ENCODE data around the gene ZDHHC1.

Gene ZDHHC1

GRCh38 chr16:67432506-67432890 is 16.2 kb upstream of the ZDHHC1 start:
- H3K4me3 ChIP-seq (replicated peaks; ENCODE audit: low read depth, low read length): no peak overlapping the region
- DNase-seq (ENCODE audit: low read depth): no peak
- TF ChIP-seq CTCF (IDR thresholded peaks at IDR 0.05; ENCODE audit: low read length, missing control alignments): no peak

GRCh38 chr16:67431775-67432505 is 15.7 kb upstream of the ZDHHC1 start:
- TF ChIP-seq CTCF (IDR thresholded peaks at IDR 0.05; ENCODE audit: low read length, missing control alignments): no peak
- peak overlapping the region; percentile 17 for H3K4me3 ChIP-seq (replicated peaks; ENCODE audit: low read depth, low read length)
- no peak for DNase-seq (ENCODE audit: low read depth)

GRCh38 chr16:67430977-67431774 is 14.9 kb upstream of the ZDHHC1 start, which contains the start of gene HSD11B2:
Gene HSD11B2, plus strand, starts transcription at chr16:67431121. Its CDS starts 128 bp downstream, at chr16:67431249.
- TF ChIP-seq CTCF (IDR thresholded peaks at IDR 0.05; ENCODE audit: low read length, missing control alignments): no peak
- DNase-seq (ENCODE audit: low read depth): peak; percentile 42
- peak within 1 kb of the TSS; percentile 17 for H3K4me3 ChIP-seq (replicated peaks; ENCODE audit: low read depth, low read length)

GRCh38 chr16:67430504-67430976 is 14.3 kb upstream of the ZDHHC1 start:
- no peak overlapping the region for H3K4me3 ChIP-seq (replicated peaks; ENCODE audit: low read depth, low read length)
- no peak for TF ChIP-seq CTCF (IDR thresholded peaks at IDR 0.05; ENCODE audit: low read length, missing control alignments)
- no peak for DNase-seq (ENCODE audit: low read depth)

GRCh38 chr16:67429799-67430503 is 13.7 kb upstream of the ZDHHC1 start:
- no peak for DNase-seq (ENCODE audit: low read depth)
- TF ChIP-seq CTCF (IDR thresholded peaks at IDR 0.05; ENCODE audit: low read length, missing control alignments): no peak
- no peak overlapping the region for H3K4me3 ChIP-seq (replicated peaks; ENCODE audit: low read depth, low read length)

GRCh38 chr16:67429053-67429798 is 12.9 kb upstream of the ZDHHC1 start:
- DNase-seq (ENCODE audit: low read depth): no peak
- H3K4me3 ChIP-seq (replicated peaks; ENCODE audit: low read depth, low read length): no peak overlapping the region
- TF ChIP-seq CTCF (IDR thresholded peaks at IDR 0.05; ENCODE audit: low read length, missing control alignments): no peak
